Upper lobe of left lung (tissue), 4 donors: ENCODE measurements around the gene FUCA2.

Experiments
- CTCF ChIP-seq, 6 experiments: fragments of 450-650 bp in 4 of 6; fragments of 200-600 bp in 2 of 6; sonication (generic) in 2 of 6; IDR thresholded peaks; one replicate each; pipeline ENCODE4 v1.5.1; 2016 to 2019; ENCODE audit warnings: antibody characterized with exemption in 6 of 6
- EP300 ChIP-seq, 4 donors: sonication (generic); formaldehyde crosslinking; IDR thresholded peaks; one replicate each; pipeline ENCODE4 v1.5.1; 2017; ENCODE audit warnings: antibody characterized with exemption in 4 of 4, control low read depth in 2 of 4
- POLR2AphosphoS5 ChIP-seq, 2 donors: sonication (generic); formaldehyde crosslinking; IDR thresholded peaks; one replicate each; pipeline ENCODE4 v1.5.1; 2017; ENCODE audit warnings: antibody characterized with exemption in 2 of 2

GRCh38 chr6:143468026-143468425, 43.5 kb downstream of the FUCA2 start:
- TF ChIP-seq CTCF (IDR thresholded peaks at IDR 0.05): no peak
- no peak for TF ChIP-seq POLR2AphosphoS5 (IDR thresholded peaks at IDR 0.05)
- no peak for TF ChIP-seq EP300 (IDR thresholded peaks at IDR 0.05)
